K562 (cell line): ENCODE data around the gene OPA1.

Source experiments
- ATF3 ChIP-seq, 2 experiments: fragments of 450-650 bp in 1 of 2; sonication (generic) in 1 of 2; formaldehyde crosslinking in 1 of 2; IDR thresholded peaks in 1 of 2; conservative IDR thresholded peaks in 1 of 2; 2 replicates each; pipeline versions ENCODE4 v1.6.1 to v1.8.1; 2016 to 2023; ENCODE audit warnings: mild to moderate bottlenecking in 2 of 2, moderate library complexity in 2 of 2, inconsistent platforms in 1 of 2, missing genetic modification reagents in 1 of 2
- CTCF ChIP-seq, 3 experiments: IDR thresholded peaks in 2 of 3; conservative IDR thresholded peaks in 1 of 3; 2 replicates each; pipeline ENCODE4 v1.5.1; 2011 to 2012; ENCODE audit warnings: low read length in 3 of 3, mild to moderate bottlenecking in 3 of 3, control low read depth in 2 of 3, improper control_type of control experiment in 1 of 3, inconsistent platforms in 1 of 3, low read depth in 1 of 3, mixed read lengths in 1 of 3, moderate library complexity in 1 of 3; ENCODE audit not compliant: insufficient read depth in 2 of 3
- E2F1 ChIP-seq: sonication (generic); formaldehyde crosslinking; IDR thresholded peaks from 2 replicates; pipeline ENCODE4 v1.8.1; 2023; ENCODE audit warnings: mild to moderate bottlenecking, missing genetic modification reagents, moderate library complexity
- ELF4 ChIP-seq: fragments of 450-650 bp; formaldehyde crosslinking; IDR thresholded peaks from 2 replicates; pipeline ENCODE4 v1.4.0; 2022; ENCODE audit warnings: missing genetic modification characterization
- FOXM1 ChIP-seq, 2 experiments: fragments of 450-650 bp in 1 of 2; sonication (generic) in 1 of 2; formaldehyde crosslinking in 1 of 2; IDR thresholded peaks; 2 replicates each; pipeline versions ENCODE4 v1.6.1 to v1.9.0; 2017 to 2022; ENCODE audit warnings: low read depth in 2 of 2, mild to moderate bottlenecking in 2 of 2, missing genetic modification reagents in 1 of 2, moderate library complexity in 1 of 2
- GTF2F1 ChIP-seq: IDR thresholded peaks from 2 replicates; pipeline ENCODE4 v1.6.1; 2011; ENCODE audit warnings: low read depth, low read length, improper control_type of control experiment
- HNRNPK ChIP-seq: fragments of 200-400 bp; formaldehyde crosslinking; IDR thresholded peaks from one replicate; pipeline ENCODE4 v1.6.1; 2018; ENCODE audit warnings: mild to moderate bottlenecking, low read depth, low read length; ENCODE audit not compliant: poor library complexity, severe bottlenecking
- NFATC3 ChIP-seq: fragments of 450-650 bp; IDR thresholded peaks from 2 replicates; pipeline ENCODE4 v1.6.1; 2017; ENCODE audit warnings: mild to moderate bottlenecking
- RBM15 ChIP-seq: fragments of 200-400 bp; formaldehyde crosslinking; IDR thresholded peaks from 2 replicates; pipeline ENCODE4 v1.6.1; 2018; ENCODE audit warnings: mild to moderate bottlenecking, low read length, moderate library complexity; ENCODE audit not compliant: insufficient read depth
- TARDBP ChIP-seq: fragments of 450-650 bp; IDR thresholded peaks from 2 replicates; pipeline ENCODE4 v1.6.1; 2016
- USF1 ChIP-seq: sonication (generic); formaldehyde crosslinking; IDR thresholded peaks from 2 replicates; pipeline ENCODE4 v1.9.0; 2022; ENCODE audit warnings: mild to moderate bottlenecking, missing genetic modification reagents
- ZNF584 ChIP-seq: fragments of 200-800 bp; sonication (Bioruptor generic); IDR thresholded peaks from 2 replicates; pipeline ENCODE4 v1.6.1; 2016; ENCODE audit warnings: low read depth, mild to moderate bottlenecking, missing genetic modification characterization, missing compliant biosample characterization
- TF ChIP-seq, protein P1 (sequence below), 2 experiments: fragments of 450-650 bp; formaldehyde crosslinking in 1 of 2; IDR thresholded peaks; 2 replicates each; pipeline versions ENCODE4 v1.4.0 to v1.6.1; 2014 to 2020; ENCODE audit warnings: mild to moderate bottlenecking in 2 of 2, borderline replicate concordance in 1 of 2, low read depth in 1 of 2

GRCh38 chr3:193656445-193656844 lies 63.4 kb downstream of the OPA1 start:
- no peak for TF ChIP-seq HNRNPK
- no peak for TF ChIP-seq ELF4 (CRISPR knock-in tag)
- TF ChIP-seq NFATC3, result peak; percentile 69; the same call in 1 of the 2 replicates
- no peak for TF ChIP-seq CTCF (IDR thresholded peaks at IDR 0.05 in 2 of 3, conservative IDR thresholded peaks at IDR 0.05 in 1 of 3; ENCODE audit: insufficient read depth in 2 of 3, low read depth in 1 of 3, low read length in 3 of 3)
- TF ChIP-seq TARDBP, result no peak
- TF ChIP-seq RBM15, result no peak
- no peak for TF ChIP-seq GTF2F1
- TF ChIP-seq ATF3 (IDR thresholded peaks at IDR 0.05), result no peak
- no peak for TF ChIP-seq ATF3 (CRISPR knock-in tag; conservative IDR thresholded peaks at IDR 0.05)
- TF ChIP-seq ZNF584 (CRISPR knock-in tag), result no peak
- no peak for TF ChIP-seq FOXM1 (IDR thresholded peaks at IDR 0.05; ENCODE audit: low read depth)
- no peak for TF ChIP-seq FOXM1 (CRISPR knock-in tag; IDR thresholded peaks at IDR 0.05; ENCODE audit: low read depth)
- TF ChIP-seq, protein P1, sequence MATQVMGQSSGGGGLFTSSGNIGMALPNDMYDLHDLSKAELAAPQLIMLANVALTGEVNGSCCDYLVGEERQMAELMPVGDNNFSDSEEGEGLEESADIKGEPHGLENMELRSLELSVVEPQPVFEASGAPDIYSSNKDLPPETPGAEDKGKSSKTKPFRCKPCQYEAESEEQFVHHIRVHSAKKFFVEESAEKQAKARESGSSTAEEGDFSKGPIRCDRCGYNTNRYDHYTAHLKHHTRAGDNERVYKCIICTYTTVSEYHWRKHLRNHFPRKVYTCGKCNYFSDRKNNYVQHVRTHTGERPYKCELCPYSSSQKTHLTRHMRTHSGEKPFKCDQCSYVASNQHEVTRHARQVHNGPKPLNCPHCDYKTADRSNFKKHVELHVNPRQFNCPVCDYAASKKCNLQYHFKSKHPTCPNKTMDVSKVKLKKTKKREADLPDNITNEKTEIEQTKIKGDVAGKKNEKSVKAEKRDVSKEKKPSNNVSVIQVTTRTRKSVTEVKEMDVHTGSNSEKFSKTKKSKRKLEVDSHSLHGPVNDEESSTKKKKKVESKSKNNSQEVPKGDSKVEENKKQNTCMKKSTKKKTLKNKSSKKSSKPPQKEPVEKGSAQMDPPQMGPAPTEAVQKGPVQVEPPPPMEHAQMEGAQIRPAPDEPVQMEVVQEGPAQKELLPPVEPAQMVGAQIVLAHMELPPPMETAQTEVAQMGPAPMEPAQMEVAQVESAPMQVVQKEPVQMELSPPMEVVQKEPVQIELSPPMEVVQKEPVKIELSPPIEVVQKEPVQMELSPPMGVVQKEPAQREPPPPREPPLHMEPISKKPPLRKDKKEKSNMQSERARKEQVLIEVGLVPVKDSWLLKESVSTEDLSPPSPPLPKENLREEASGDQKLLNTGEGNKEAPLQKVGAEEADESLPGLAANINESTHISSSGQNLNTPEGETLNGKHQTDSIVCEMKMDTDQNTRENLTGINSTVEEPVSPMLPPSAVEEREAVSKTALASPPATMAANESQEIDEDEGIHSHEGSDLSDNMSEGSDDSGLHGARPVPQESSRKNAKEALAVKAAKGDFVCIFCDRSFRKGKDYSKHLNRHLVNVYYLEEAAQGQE (IDR thresholded peaks at IDR 0.05; ENCODE audit: borderline replicate concordance), result no peak
- TF ChIP-seq, protein P1 (CRISPR knock-in tag; IDR thresholded peaks at IDR 0.05; ENCODE audit: low read depth), result no peak
- no peak for TF ChIP-seq USF1 (CRISPR knock-in tag)
- TF ChIP-seq E2F1 (CRISPR knock-in tag), result no peak
